NCI-H146 (cell line): ENCODE data around the gene UQCC2.

Source experiments
- DNase-seq: peaks from one replicate; lab custom pipeline; 2025; lab: John Stamatoyannopoulos, UW

Gene UQCC2

GRCh38 chr6:33725222-33725621 is 13.7 kb upstream of the UQCC2 start:
- no peak for DNase-seq

GRCh38 chr6:33724102-33725023 is 12.9 kb upstream of the UQCC2 start:
- DNase-seq: no peak

DNA sequence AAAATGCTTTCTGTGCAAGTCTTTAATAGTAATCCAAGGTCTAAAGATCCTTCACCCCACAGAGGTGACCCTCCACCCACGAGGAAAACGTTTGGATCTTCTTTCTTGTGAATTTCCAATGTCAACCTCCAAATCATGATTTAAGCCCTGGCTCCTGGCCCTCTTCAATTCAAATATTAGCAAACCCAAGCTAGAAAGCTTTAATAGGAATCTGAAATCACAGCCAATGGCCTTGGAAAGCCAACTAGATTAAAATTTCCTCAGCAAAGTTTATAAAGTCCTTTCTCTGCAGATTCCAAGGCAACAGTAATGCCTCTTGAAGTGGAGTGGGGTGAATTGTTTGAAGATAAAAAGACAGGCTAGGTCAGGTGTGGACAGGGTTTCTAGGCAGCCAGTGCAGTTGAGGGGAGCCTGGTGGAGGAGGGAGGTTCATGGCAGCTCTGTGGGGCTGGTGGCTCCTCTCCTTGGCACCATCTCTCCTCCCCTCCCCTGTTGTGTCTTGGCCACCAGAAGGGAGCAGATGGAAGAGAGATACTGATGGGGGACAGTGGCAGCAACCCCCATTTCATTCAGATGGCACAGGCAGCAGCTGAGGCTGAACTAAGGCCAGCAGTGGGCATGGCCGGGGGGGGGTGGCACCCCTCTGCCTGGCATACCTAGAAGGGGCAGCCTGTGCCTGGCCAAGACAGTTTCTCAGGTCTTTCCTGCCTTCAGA is 12.0 kb upstream of the UQCC2 start:
- DNase-seq: no peak

- DNase-seq: no peak
Observed at GRCh38 chr6:33722103-33722623, 10.7 kb upstream of the UQCC2 start.

- no peak for DNase-seq
Observed at GRCh38 chr6:33721508-33721907, 10.0 kb upstream of the UQCC2 start.

DNA sequence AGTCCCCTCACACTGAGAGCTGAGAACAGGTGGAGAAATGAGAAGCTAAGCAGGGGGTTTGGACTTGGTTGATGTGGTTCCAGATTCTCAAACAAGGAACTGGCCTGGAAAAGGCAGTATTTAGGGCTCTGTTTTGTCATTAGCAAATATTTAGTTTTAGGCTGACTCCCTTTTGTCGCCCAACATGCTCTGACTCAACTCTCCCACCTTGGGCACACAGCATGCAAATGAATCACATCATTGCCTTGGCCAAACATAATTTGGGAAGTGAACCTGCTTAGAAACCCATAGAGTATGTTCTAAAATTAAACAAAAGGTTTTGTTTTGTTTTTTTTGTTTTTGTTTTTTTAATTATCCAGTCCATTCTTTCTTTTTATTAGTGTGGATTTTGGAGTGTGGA is 9.5 kb upstream of the UQCC2 start:
- DNase-seq: peak; percentile 19

- no peak for DNase-seq
Observed at GRCh38 chr6:33719326-33719987, 8.0 kb upstream of the UQCC2 start.

DNA sequence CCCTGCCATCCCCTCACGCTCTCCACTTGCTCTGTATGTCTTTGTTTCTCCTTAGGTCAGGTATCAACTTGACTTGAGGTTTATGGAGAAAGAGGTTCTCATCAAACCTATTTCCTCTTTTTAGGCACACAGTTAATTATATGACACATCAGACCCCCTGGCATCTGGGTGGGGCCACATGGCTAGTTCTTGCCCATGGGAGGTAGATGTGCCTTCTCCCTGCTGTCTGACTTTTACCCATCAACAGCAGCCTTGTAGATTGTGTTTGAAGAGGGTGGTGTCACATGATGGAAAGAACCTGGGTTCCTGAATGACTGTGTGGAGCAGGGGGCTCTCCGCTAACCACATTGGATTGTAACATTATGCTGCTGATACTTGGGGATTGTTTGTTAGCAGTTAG is 7.2 kb upstream of the UQCC2 start:
- no peak for DNase-seq

- DNase-seq: no peak
Observed at GRCh38 chr6:33717934-33718455, 6.5 kb upstream of the UQCC2 start.

DNA sequence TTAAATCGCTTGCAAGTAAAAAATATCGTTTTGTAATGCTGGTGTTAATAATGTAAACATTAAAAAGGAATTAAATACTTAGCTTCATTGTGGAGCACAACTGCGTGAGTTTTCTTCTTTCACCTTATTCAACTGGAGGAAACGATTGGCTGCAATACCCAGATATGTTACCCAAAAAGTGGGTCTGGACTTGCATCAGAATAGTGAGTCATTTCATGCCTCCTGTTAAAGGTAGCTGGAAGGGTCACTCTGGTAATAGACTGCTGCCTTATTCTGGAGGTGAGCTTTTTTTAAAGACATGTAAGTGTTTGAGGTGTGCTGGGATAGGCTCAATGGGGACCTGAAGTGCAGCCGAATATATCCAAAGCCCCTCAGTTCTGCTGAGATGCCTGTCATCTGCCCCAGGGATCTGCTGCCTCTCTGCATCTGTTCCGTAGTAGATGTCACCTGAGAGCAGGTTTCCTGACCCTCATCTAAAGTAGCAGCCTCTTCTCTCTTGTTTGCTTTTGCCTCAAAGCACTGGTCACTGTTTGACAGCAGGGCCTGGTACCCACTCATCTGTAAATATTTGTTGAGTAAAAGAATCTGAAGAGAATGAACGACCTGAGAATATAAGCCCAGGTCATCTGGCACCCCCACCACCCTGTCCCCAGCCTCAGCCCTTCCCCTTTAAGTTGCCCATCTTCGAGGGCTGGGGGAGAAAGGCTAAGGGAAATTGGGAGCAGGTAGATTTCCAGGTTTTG is 5.6 kb upstream of the UQCC2 start:
- DNase-seq: peak; percentile 69

DNA sequence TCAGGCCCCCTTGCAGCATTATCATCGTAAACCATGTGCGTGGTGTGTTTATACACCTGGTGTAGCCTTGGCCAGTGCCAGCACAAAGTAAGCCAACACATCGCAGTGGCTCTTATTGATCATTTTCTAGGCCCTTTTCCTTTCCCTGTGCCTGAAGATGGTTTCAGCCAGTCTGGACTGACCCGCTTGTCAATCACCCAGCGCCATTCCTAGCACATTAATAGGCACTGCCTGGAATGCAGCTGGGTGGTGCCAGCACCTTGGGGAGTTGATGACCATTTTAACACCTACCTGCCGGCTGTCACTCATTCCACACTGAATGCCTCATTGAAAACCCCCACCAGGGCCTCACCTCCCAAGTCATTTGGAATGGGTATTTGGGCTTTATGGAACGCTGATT is 4.9 kb upstream of the UQCC2 start:
- peak; percentile 77 for DNase-seq

- DNase-seq: no peak
Observed at GRCh38 chr6:33714385-33715040, 3.0 kb upstream of the UQCC2 start.

DNA sequence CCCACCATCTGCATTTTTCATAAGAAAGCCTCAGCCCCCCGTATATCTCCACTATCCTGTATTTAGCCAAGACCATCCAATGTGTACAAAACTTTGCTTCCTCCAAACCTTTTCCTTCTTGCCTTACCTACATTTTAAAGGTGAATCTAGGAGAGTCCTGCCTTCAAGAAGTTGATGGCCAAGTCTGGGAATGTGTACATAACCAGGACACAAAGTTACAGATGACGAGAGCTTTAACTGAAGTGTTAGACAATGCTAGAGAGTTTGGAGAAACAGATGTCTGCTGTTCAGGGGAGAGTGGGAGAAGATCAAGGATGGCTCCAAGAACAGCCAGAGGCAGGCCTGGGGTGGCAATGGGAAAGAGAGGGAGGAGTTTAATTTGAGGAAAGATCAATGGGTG is 2.3 kb upstream of the UQCC2 start:
- no peak for DNase-seq

DNA sequence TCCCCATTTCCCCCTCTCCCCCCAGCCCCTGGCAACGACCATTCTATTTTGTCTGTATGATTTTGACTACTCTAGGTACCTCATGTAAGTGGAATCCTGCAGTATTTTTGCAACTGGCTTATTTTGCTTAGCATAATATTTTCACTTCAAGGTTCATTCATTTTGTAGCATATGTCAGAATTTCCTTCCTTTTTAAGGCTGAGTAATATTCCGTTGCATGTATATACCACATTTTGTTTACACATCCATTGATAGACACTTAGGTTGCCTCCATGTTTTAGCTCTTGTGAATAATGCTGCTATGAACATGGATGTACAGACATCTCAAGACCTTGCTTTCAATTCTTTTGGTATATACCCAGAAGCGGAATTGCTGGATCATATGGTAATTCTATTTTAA is 1.4 kb upstream of the UQCC2 start:
- DNase-seq: no peak

DNA sequence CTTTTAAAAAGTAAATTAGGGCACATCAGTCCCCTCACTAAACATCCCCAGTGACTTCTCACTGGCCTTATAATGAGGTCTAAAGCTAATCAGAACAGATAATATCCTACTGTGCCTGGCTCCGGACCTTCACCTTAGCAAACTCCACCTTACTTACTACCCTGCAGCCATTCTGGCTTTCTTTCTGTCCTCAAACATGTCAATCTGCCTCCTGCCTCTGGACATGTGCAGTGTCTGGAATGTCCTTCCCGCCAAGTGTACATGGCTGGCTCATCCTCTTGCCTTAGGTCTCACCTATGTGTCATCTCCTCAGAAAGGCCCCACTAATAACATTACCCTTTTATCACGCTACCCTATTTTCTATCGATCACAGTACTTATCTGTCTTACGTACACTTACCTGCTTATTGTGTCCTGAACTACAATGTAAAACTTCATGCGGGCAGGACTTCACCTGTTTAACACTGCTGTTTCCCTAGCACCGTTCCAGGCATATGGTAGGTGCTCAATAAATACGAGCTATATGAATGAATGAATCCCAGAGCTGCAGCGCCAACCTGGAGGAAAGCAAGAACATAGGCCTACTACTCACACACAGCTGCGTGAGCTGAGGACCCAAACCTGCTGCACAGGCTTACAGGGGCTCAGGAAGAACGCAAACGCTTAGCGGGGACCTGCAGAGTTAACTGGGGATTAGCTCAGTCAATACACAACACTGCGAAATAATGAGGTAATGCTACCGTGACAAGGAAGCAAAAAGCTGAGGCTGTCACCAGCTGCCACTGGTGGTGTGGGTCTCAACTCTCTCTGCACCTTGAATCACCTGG is 991 bp downstream of the UQCC2 start:
- DNase-seq: peak; percentile 50

- no peak for DNase-seq
Observed at GRCh38 chr6:33709605-33710295, 1.8 kb downstream of the UQCC2 start.

DNA sequence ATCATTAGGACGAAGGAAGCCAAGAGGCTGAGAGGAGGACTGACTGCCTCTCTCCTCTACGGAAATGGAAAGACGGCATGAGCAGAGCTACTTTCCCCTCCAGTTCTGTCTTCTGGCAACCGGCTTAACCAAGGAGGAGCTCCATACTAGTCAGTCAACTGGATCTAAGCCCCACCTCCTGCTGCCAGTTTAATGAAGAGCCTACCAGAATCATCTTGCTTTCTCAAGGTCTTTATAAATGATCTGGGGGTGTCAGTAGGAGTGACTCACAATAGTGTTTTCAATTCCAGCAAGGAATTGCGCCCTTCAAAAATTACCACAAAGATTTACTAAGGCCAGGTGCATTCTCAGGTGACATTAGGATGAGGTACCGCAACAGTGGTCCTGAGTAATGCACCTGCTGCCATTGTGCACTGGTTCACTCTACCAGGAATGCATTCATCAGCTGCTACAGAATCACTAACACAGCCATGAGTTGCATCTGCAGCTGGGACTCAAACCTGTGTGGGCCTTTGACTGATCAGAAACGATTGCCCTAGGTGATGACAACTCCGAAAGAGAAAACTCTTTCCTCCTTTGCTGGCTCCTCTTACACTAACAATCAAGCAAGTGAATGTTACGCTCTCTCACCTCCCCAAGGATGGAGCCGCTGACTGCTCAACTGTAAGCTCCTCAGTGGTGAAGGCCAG is 2.8 kb downstream of the UQCC2 start:
- no peak for DNase-seq

GRCh38 chr6:33707771-33708170 is 3.7 kb downstream of the UQCC2 start:
- no peak for DNase-seq
